Keratinocyte (primary cell): ENCODE measurements around the gene C8B. TPM values are rescaled to one million over a fixed set of nuclear protein-coding genes. Genes with fewer than 3 reads are reported as not detected.
A peak's percentile ranks its signal among the peaks of the same experiment; 100 is the strongest.

ENCODE experiments used
- DNase-seq: peaks from one replicate; pipeline ENCODE4 v3.0.0-alpha.2; 2011; ENCODE audit warnings: low read depth, missing footprints, low spot score
- FAIRE-seq: peaks from 2 replicates; lab custom pipeline; 2011; peaks lifted over from hg19 to GRCh38; lab: Jason Lieb, UNC
- H2AFZ ChIP-seq: 2 replicates; pipeline ENCODE4 v1.6.0; 2012; ENCODE audit warnings: low read length, control low read depth, inconsistent platforms; ENCODE audit not compliant: control insufficient read depth
- H3K27ac ChIP-seq: 2 replicates; pipeline ENCODE4 v1.5.1; 2011; ENCODE audit warnings: low read length; ENCODE audit not compliant: control insufficient read depth, insufficient read depth
- H3K27me3 ChIP-seq: 3 replicates; pipeline ENCODE4 v1.6.0; 2011; ENCODE audit warnings: low read length; ENCODE audit not compliant: control insufficient read depth, insufficient read depth; ENCODE audit errors: extremely low read depth
- H3K36me3 ChIP-seq, 2 experiments: 2 replicates in 1 of 2; 3 replicates in 1 of 2; pipeline ENCODE4 v1.5.1; 2011; ENCODE audit warnings: low read length in 2 of 2, mild to moderate bottlenecking in 1 of 2; ENCODE audit not compliant: control insufficient read depth in 2 of 2, insufficient read depth in 2 of 2; ENCODE audit errors: extremely low read depth in 1 of 2
- H3K4me1 ChIP-seq: 3 replicates; pipeline ENCODE4 v1.5.1; 2011; ENCODE audit warnings: low read length; ENCODE audit not compliant: control insufficient read depth, insufficient read depth; ENCODE audit errors: extremely low read depth
- H3K4me2 ChIP-seq: 3 replicates; pipeline ENCODE4 v1.6.0; 2011; ENCODE audit warnings: low read depth, low read length; ENCODE audit not compliant: control insufficient read depth, insufficient read depth; ENCODE audit errors: extremely low read depth
- H3K4me3 ChIP-seq, 3 experiments: fragments of 200-600 bp in 1 of 3; sonication (generic) in 1 of 3; 2 replicates in 2 of 3; 3 replicates in 1 of 3; pipeline ENCODE4 v1.5.1; 2011 to 2016; ENCODE audit warnings: low read length in 3 of 3, mild to moderate bottlenecking in 3 of 3, control low read depth in 2 of 3, inconsistent platforms in 1 of 3, low read depth in 1 of 3, mixed read lengths in 1 of 3, mixed run types in 1 of 3, moderate library complexity in 1 of 3; ENCODE audit not compliant: control insufficient read depth in 2 of 3, insufficient read depth in 2 of 3; ENCODE audit errors: extremely low read depth in 1 of 3
- H3K79me2 ChIP-seq: 2 replicates; pipeline ENCODE4 v1.6.0; 2012; ENCODE audit warnings: low read length; ENCODE audit not compliant: control insufficient read depth, insufficient read depth
- H3K9ac ChIP-seq: 3 replicates; pipeline ENCODE4 v1.6.0; 2011; ENCODE audit warnings: low read length; ENCODE audit not compliant: control insufficient read depth, insufficient read depth; ENCODE audit errors: extremely low read depth
- H3K9me1 ChIP-seq: 3 replicates; pipeline ENCODE4 v1.6.0; 2011; ENCODE audit warnings: low read length; ENCODE audit not compliant: control insufficient read depth, insufficient read depth; ENCODE audit errors: extremely low read depth
- H3K9me3 ChIP-seq: 2 replicates; pipeline ENCODE4 v1.5.1; 2012; ENCODE audit warnings: low read depth, low read length; ENCODE audit not compliant: control insufficient read depth
- H4K20me1 ChIP-seq: 3 replicates; pipeline ENCODE4 v1.6.0; 2011; ENCODE audit warnings: low read length; ENCODE audit not compliant: control insufficient read depth, insufficient read depth; ENCODE audit errors: extremely low read depth
- CTCF ChIP-seq, 3 experiments: IDR thresholded peaks in 1 of 3; conservative IDR thresholded peaks in 1 of 3; optimal IDR thresholded peaks in 1 of 3; 2 replicates in 2 of 3; 3 replicates in 1 of 3; pipeline versions ENCODE3 to v1.5.1; 2011; ENCODE audit warnings: low read length in 3 of 3, mild to moderate bottlenecking in 3 of 3, moderate library complexity in 2 of 3, control low read depth in 1 of 3, inconsistent platforms in 1 of 3; ENCODE audit not compliant: insufficient read depth in 2 of 3; ENCODE audit errors: extremely low read depth in 1 of 3
- EZH2 ChIP-seq: IDR thresholded peaks from one replicate; pipeline ENCODE4 v1.6.1; 2012; ENCODE audit warnings: inconsistent platforms, mild to moderate bottlenecking, low read length, moderate library complexity
- dilution Hi-C: fragments of 300-500 bp; cut with MboI; formaldehyde crosslinking; loops from one replicate; pipeline ENCODE4 v1.7.0; 2020; ENCODE audit warnings: low sequenced_read_pairs; ENCODE audit not compliant: extremely low pct_ligation_motif_present
- polyA plus RNA-seq, 5 experiments: library from polyadenylated mRNA; depleted of rRNA in 3 of 5; stranded (reverse) in 3 of 5; stranded (forward) in 1 of 5; unstranded in 1 of 5; fragments of >200 nt; gene quantifications; 1 replicate in 1 of 5; 2 replicates in 3 of 5; 3 replicates in 1 of 5; pipeline versions ENCODE4 v1.2.1 to v1.2.3, GENCODE V29; 2011 to 2012; ENCODE audit warnings: missing spikeins in 2 of 5, low read depth in 1 of 5, low replicate concordance in 1 of 5

The C8B gene
- polyA plus RNA-seq, 1 donor (not counting 4 experiments of a cell fraction or from before 2014, with no cell fraction given), result 0.04 TPM

- no peaks in the 10 kb centered on the region for H3K9me1 ChIP-seq
- H4K20me1 ChIP-seq, result no peaks in the 10 kb centered on the region
- H3K4me1 ChIP-seq, result no peaks in the 10 kb centered on the region
- H2AFZ ChIP-seq, result no peak overlapping the region
- no peaks in the 10 kb centered on the region for H3K79me2 ChIP-seq
- FAIRE-seq (no peak), DNase-seq (no peak)
- no peaks in the 10 kb centered on the region for H3K27me3 ChIP-seq
- H3K9ac ChIP-seq, result no peak overlapping the region
- no peak overlapping the region for H3K27ac ChIP-seq
- TF ChIP-seq EZH2 (no peak), CTCF (optimal IDR thresholded peaks at IDR 0.05 in 1 of 3, IDR thresholded peaks at IDR 0.05 in 1 of 3, conservative IDR thresholded peaks at IDR 0.05 in 1 of 3; ENCODE audit: extremely low read depth in 1 of 3, insufficient read depth in 2 of 3, low read length in 3 of 3) (peak in 1 of 3 experiments; percentile 13)
- H3K4me3 ChIP-seq, result no peak overlapping the region
- no peaks in the 10 kb centered on the region for H3K9me3 ChIP-seq
- dilution Hi-C loops, result no loop called here
- no peaks in the 10 kb centered on the region for H3K36me3 ChIP-seq
- H3K4me2 ChIP-seq, result no peak overlapping the region
Measured at GRCh38 chr1:56978819-56979218, 13.0 kb upstream of the C8B start.

GRCh38 chr1:56977910-56978309 lies 12.1 kb upstream of the C8B start:
- Histone ChIP-seq H3K79me2 (no peaks in the 10 kb centered on the region), H3K9ac (no peak overlapping the region), H3K9me3 (no peaks in the 10 kb centered on the region), H2AFZ (no peak overlapping the region), H3K4me3 (no peak overlapping the region), H3K27me3 (no peaks in the 10 kb centered on the region), H3K9me1 (no peaks in the 10 kb centered on the region), H3K4me2 (no peak overlapping the region), H4K20me1 (no peaks in the 10 kb centered on the region), H3K27ac (no peak overlapping the region), H3K4me1 (no peaks in the 10 kb centered on the region), H3K36me3 (no peaks in the 10 kb centered on the region)
- DNase-seq, result no peak
- dilution Hi-C loops, result no loop called here
- no peak for TF ChIP-seq EZH2
- FAIRE-seq, result no peak

GRCh38 chr1:56975446-56975845 lies 9.6 kb upstream of the C8B start:
- TF ChIP-seq EZH2 (no peak), CTCF (optimal IDR thresholded peaks at IDR 0.05 in 1 of 3, IDR thresholded peaks at IDR 0.05 in 1 of 3, conservative IDR thresholded peaks at IDR 0.05 in 1 of 3; ENCODE audit: extremely low read depth in 1 of 3, insufficient read depth in 2 of 3, low read length in 3 of 3) (no peak)
- H3K27me3 ChIP-seq, result no peaks in the 10 kb centered on the region
- FAIRE-seq (no peak), DNase-seq (no peak)
- no peaks in the 10 kb centered on the region for H3K4me1 ChIP-seq
- H3K27ac ChIP-seq, result no peak overlapping the region
- no peaks in the 10 kb centered on the region for H3K36me3 ChIP-seq
- no peak overlapping the region for H3K4me3 ChIP-seq
- H3K9me1 ChIP-seq, result no peaks in the 10 kb centered on the region
- H3K4me2 ChIP-seq, result no peak overlapping the region
- no peaks in the 10 kb centered on the region for H4K20me1 ChIP-seq
- no peaks in the 10 kb centered on the region for H3K9me3 ChIP-seq
- no peaks in the 10 kb centered on the region for H3K79me2 ChIP-seq
- dilution Hi-C loops, result no loop called here
- no peak overlapping the region for H2AFZ ChIP-seq
- H3K9ac ChIP-seq, result no peak overlapping the region
